SK-N-SH treated with all-trans-retinoic acid at 6 μM for 48 hours (cell line): ENCODE measurements around the gene CIT.

Experiments
- ISL1 ChIP-seq: fragments of 250-450 bp; sonication (Bioruptor Pico); IDR thresholded peaks from 2 replicates; pipeline ENCODE4 v2.1.2; 2022; ENCODE audit warnings: mild to moderate bottlenecking, moderate library complexity
- RARB ChIP-seq: fragments of 250-450 bp; sonication (Bioruptor Pico); IDR thresholded peaks from 2 replicates; pipeline ENCODE4 v1.8.0; 2021; ENCODE audit warnings: mild to moderate bottlenecking, moderate library complexity
- SNAI2 ChIP-seq: fragments of 250-450 bp; sonication (Bioruptor Pico); IDR thresholded peaks from 2 replicates; pipeline ENCODE4 v1.5.0; 2020; ENCODE audit warnings: mild to moderate bottlenecking, moderate library complexity
- TF ChIP-seq, protein P1 (sequence below): fragments of 250-450 bp; sonication (Bioruptor Pico); IDR thresholded peaks from 2 replicates; pipeline ENCODE4 v1.8.0; 2020; ENCODE audit warnings: mild to moderate bottlenecking, moderate library complexity, borderline replicate concordance

DNA sequence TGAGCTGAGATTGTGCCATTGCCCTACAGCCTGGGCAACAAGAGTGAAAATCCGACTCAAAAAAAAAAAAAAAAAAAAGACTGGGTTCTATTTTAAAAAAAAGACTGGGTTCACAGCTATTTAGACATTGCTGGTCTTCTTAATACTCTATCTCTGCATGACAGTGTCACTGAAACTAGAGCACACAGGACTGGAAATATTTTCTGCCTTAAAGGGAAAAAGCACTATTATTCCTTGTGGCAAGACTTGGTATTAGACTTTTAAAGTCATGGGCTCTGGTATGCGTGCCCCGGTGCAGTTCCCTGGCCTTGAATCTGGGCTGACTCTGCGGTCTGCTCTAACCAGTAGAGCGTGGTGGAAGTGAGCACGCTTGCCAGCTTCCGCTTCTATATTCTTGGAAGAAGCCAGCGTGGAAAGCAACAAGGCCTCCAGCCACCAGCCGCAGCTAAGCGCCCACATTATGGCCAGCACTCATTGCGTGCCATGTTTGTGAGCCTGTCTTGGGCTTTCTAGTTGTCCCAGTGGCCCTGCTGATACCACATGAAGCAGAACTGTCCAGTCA lies 177.8 kb downstream of the CIT start:
- TF ChIP-seq, protein P1, sequence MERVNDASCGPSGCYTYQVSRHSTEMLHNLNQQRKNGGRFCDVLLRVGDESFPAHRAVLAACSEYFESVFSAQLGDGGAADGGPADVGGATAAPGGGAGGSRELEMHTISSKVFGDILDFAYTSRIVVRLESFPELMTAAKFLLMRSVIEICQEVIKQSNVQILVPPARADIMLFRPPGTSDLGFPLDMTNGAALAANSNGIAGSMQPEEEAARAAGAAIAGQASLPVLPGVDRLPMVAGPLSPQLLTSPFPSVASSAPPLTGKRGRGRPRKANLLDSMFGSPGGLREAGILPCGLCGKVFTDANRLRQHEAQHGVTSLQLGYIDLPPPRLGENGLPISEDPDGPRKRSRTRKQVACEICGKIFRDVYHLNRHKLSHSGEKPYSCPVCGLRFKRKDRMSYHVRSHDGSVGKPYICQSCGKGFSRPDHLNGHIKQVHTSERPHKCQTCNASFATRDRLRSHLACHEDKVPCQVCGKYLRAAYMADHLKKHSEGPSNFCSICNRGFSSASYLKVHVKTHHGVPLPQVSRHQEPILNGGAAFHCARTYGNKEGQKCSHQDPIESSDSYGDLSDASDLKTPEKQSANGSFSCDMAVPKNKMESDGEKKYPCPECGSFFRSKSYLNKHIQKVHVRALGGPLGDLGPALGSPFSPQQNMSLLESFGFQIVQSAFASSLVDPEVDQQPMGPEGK = no peak
- TF ChIP-seq RARB (CRISPR knock-in tag) = no peak
- TF ChIP-seq SNAI2 = no peak
- no peak for TF ChIP-seq ISL1
